IPS DF 6.9 (cell line): Measurements from ENCODE around the gene PDZD7.

ENCODE experiments used
- DNase-seq: peaks from one replicate; pipeline ENCODE4 v3.0.0-alpha.2; 2013; ENCODE audit warnings: low read depth, low spot score
- H3K27ac ChIP-seq: one replicate; pipeline ENCODE4 v1.5.1; 2013; ENCODE audit warnings: low read length, control low read depth
- H3K27me3 ChIP-seq: 2 replicates; pipeline ENCODE4 v1.6.1; 2013; ENCODE audit warnings: mild to moderate bottlenecking, low read length; ENCODE audit not compliant: control insufficient read depth, insufficient read depth
- H3K36me3 ChIP-seq: 2 replicates; pipeline ENCODE4 v1.6.1; 2013; ENCODE audit warnings: low read length; ENCODE audit not compliant: control insufficient read depth, insufficient read depth
- H3K4me1 ChIP-seq: 2 replicates; pipeline ENCODE4 v1.6.1; 2013; ENCODE audit warnings: low read length; ENCODE audit not compliant: control insufficient read depth, insufficient read depth
- H3K4me3 ChIP-seq: 2 replicates; pipeline ENCODE4 v1.5.1; 2013; ENCODE audit warnings: mild to moderate bottlenecking, low read length
- H3K9me3 ChIP-seq: 2 replicates; pipeline ENCODE4 v1.6.1; 2013; ENCODE audit warnings: low read length, inconsistent platforms; ENCODE audit not compliant: control insufficient read depth, insufficient read depth
- WGBS: extraction: QIAGEN DNeasy Blood & Tissue Kit; methylation state at CpG from one replicate; pipeline ENCODE4 v1.1.7; 2013; ENCODE audit warnings: mixed read lengths, missing lambda C conversion rate; ENCODE audit not compliant: insufficient read length, insufficient coverage; 5-methylcytosine and 5-hydroxymethylcytosine counted together

PDZD7 gene

GRCh38 chr10:100972904-100973535 lies 57.9 kb downstream of the PDZD7 start:
- Histone ChIP-seq H3K36me3 (no peaks in the 10 kb centered on the region), H3K4me3 (no peak overlapping the region), H3K27ac (no peak overlapping the region), H3K27me3 (no peaks in the 10 kb centered on the region), H3K4me1 (peaks cover 6% of the 10 kb centered on the region), H3K9me3 (no peaks in the 10 kb centered on the region)
- no CpG with 5 or more reads among the region's 6 CpGs for WGBS
- DNase-seq: no peak

- DNase-seq: no peak
- no peaks in the 10 kb centered on the region for H3K9me3 ChIP-seq
- no peak overlapping the region for H3K4me3 ChIP-seq
- no peaks in the 10 kb centered on the region for H3K27me3 ChIP-seq
- WGBS: no CpG with 5 or more reads among the region's 13 CpGs
- no peak overlapping the region for H3K27ac ChIP-seq
- peaks cover 6% of the 10 kb centered on the region for H3K4me1 ChIP-seq
- H3K36me3 ChIP-seq: no peaks in the 10 kb centered on the region
Measured at GRCh38 chr10:100972115-100972903, 58.6 kb downstream of the PDZD7 start.

- H3K4me3 ChIP-seq: no peak overlapping the region
- no CpG with 5 or more reads among the region's 4 CpGs for WGBS
Measured at GRCh38 chr10:100970914-100971811, 59.8 kb downstream of the PDZD7 start.

GRCh38 chr10:100970076-100970913 lies 60.6 kb downstream of the PDZD7 start:
- Histone ChIP-seq H3K9me3 (no peaks in the 10 kb centered on the region), H3K36me3 (no peaks in the 10 kb centered on the region), H3K4me1 (peaks cover 6% of the 10 kb centered on the region), H3K27me3 (no peaks in the 10 kb centered on the region), H3K4me3 (peak overlapping the region; percentile 70; the same call in 1 of the 2 replicates), H3K27ac (no peak overlapping the region)
- no peak for DNase-seq
- WGBS: no CpG with 5 or more reads among the region's 13 CpGs

More at GRCh38 chr10:100970914-100971811, 59.8 kb downstream of the PDZD7 start:
- H3K4me1 ChIP-seq: peaks cover 6% of the 10 kb centered on the region
- no peaks in the 10 kb centered on the region for H3K9me3 ChIP-seq
- no peaks in the 10 kb centered on the region for H3K27me3 ChIP-seq
- H3K36me3 ChIP-seq: no peaks in the 10 kb centered on the region
- no peak overlapping the region for H3K27ac ChIP-seq
- no peak for DNase-seq

DNA sequence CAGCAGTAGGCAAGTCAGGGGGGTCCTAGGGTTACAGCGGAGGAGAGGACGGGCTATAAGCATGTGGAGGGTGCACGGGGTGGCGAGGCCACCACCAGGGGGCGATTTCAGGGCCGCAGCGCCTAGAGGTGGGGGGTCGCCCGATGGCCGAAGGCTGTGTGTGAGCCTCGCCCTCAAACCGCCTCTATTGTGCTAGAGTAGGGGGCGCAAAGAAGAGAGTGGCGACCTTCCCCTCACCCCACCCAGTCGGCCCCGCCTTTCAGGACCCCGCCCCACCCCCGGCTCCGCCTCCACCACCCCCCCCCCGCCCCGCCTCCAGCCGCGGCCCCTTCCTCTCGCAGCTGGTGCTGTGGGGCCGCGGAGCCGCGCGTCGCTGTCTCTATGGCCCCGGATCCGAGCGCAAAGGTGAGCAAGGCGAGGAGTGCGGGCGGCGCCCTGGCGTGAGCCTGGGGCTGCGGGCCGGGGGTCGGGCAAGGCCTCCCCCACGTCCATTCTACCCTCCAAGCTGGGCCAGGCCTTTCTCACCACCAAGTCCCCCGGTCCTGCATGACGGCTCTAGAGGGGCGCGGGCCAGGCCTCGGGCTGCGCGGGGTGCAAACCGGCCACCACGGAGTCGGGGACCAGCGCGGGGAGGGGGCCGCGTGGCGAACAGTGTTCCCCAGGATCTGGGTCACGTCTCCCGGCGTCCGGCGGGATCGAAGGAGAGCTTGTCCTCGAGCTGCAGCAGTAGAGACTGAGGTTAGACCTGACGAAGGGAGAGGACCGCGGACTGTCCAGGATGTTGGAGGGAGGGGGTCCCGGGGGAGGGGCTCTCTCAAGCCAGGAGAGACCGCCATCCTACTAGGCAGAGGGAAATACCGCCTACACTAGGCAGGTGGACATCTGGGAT lies 61.5 kb downstream of the PDZD7 start, which contains the start of gene SEMA4G:
SEMA4G (plus strand) TSS at position 318 of the 889 bp plus-strand sequence. CDS start 3,409 bp downstream, outside the sequence.
- WGBS: no CpG with 5 or more reads among the region's 70 CpGs
- H3K36me3 ChIP-seq: no peaks in the 10 kb centered on the region
- no peak for DNase-seq
- H3K4me1 ChIP-seq: peaks cover 6% of the 10 kb centered on the region
- no peaks in the 10 kb centered on the region for H3K9me3 ChIP-seq
- no peak within 1 kb of the TSS for H3K27ac ChIP-seq
- H3K4me3 ChIP-seq: peak within 1 kb of the TSS; percentile 70
- H3K27me3 ChIP-seq: no peaks in the 10 kb centered on the region

- Histone ChIP-seq H3K27me3 (no peaks in the 10 kb centered on the region), H3K27ac (no peak overlapping the region), H3K4me1 (peaks cover 6% of the 10 kb centered on the region), H3K9me3 (no peaks in the 10 kb centered on the region), H3K36me3 (no peaks in the 10 kb centered on the region), H3K4me3 (peak overlapping the region; percentile 42; the same call in 1 of the 2 replicates)
- DNase-seq: no peak
- WGBS: no CpG with 5 or more reads among the region's 9 CpGs
Measured at GRCh38 chr10:100968863-100969186, 62.1 kb downstream of the PDZD7 start.

- Histone ChIP-seq H3K9me3 (no peaks in the 10 kb centered on the region), H3K4me1 (peaks cover 6% of the 10 kb centered on the region), H3K27me3 (no peaks in the 10 kb centered on the region), H3K36me3 (no peaks in the 10 kb centered on the region), H3K27ac (no peak overlapping the region), H3K4me3 (no peak overlapping the region)
- no CpG with 5 or more reads among the region's 2 CpGs for WGBS
- DNase-seq: no peak
Measured at GRCh38 chr10:100968062-100968736, 62.7 kb downstream of the PDZD7 start.

GRCh38 chr10:100967332-100967731 lies 63.6 kb downstream of the PDZD7 start:
- Histone ChIP-seq H3K27me3 (no peaks in the 10 kb centered on the region), H3K27ac (no peak overlapping the region), H3K4me3 (no peak overlapping the region), H3K4me1 (peaks cover 6% of the 10 kb centered on the region), H3K36me3 (no peaks in the 10 kb centered on the region), H3K9me3 (no peaks in the 10 kb centered on the region)
- no CpG with 5 or more reads among the region's 2 CpGs for WGBS
- DNase-seq: no peak

- Histone ChIP-seq H3K4me1 (peaks cover 6% of the 10 kb centered on the region), H3K27ac (no peak overlapping the region), H3K9me3 (no peaks in the 10 kb centered on the region), H3K4me3 (no peak overlapping the region), H3K36me3 (no peaks in the 10 kb centered on the region), H3K27me3 (no peaks in the 10 kb centered on the region)
- no CpG with 5 or more reads among the region's 2 CpGs for WGBS
- no peak for DNase-seq
Measured at GRCh38 chr10:100966887-100967286, 64.0 kb downstream of the PDZD7 start.
